B cell (primary cell): ENCODE measurements around the gene NOL4. TPM values are rescaled to one million over a fixed set of nuclear protein-coding genes. Genes with fewer than 3 reads are reported as not detected.
"Not testable (repeated sequence)": the region's sequence is repeated elsewhere in the genome, so short reads cannot be mapped to it uniquely, and the experiment has no call there.

ENCODE experiments used
- ATAC-seq: fragments of 200-7000 bp; cut with Tn5 transposase; one replicate; pipeline ENCODE4 v1.10.0; 2021; ENCODE audit warnings: low read depth, mild to moderate bottlenecking, moderate number of reproducible peaks, moderate library complexity
- CTCF ChIA-PET: fragments of 350-600 bp; sonication (Branson Sonifier 250); formaldehyde crosslinking; loops from one replicate; lab custom pipeline; 2021; ENCODE audit warnings: antibody characterized with exemption, inconsistent platforms; lab: Charles Lee
- POLR2A ChIA-PET: fragments of 350-600 bp; sonication (Branson Sonifier 250); formaldehyde crosslinking; loops from one replicate; lab custom pipeline; 2021; ENCODE audit warnings: antibody characterized with exemption; lab: Charles Lee
- DNase-seq: peaks from one replicate; pipeline ENCODE4 v3.0.0; 2013
- H2AFZ ChIP-seq: 2 replicates; pipeline ENCODE4 v1.6.1; 2012; ENCODE audit warnings: mild to moderate bottlenecking, low read depth, low read length; ENCODE audit not compliant: insufficient read depth, poor library complexity, severe bottlenecking
- H3K27ac ChIP-seq, 2 donors: 1 replicate in 1 of 2; 2 replicates in 1 of 2; pipeline ENCODE4 v1.5.1; 2012 to 2013; ENCODE audit warnings: low read length in 2 of 2, mild to moderate bottlenecking in 2 of 2, moderate library complexity in 1 of 2
- H3K27me3 ChIP-seq, 4 experiments: fragments of 200-600 bp in 1 of 4; sonication (generic) in 1 of 4; replicated peaks in 1 of 4; 1 replicate in 2 of 4; 2 replicates in 2 of 4; pipeline versions ENCODE4 v1.6.1 to v1.7.0; 2013 to 2016; ENCODE audit warnings: low read length in 3 of 4, mild to moderate bottlenecking in 2 of 4, mixed read lengths in 1 of 4, moderate library complexity in 1 of 4; ENCODE audit not compliant: insufficient read depth in 4 of 4, control insufficient read depth in 3 of 4; ENCODE audit errors: control extremely low read depth in 1 of 4
- H3K36me3 ChIP-seq, 2 experiments: replicated peaks in 1 of 2; 1 replicate in 1 of 2; 2 replicates in 1 of 2; pipeline versions ENCODE4 v1.6.1 to v1.7.1; 2013; ENCODE audit warnings: low read length in 1 of 2; ENCODE audit not compliant: insufficient read depth in 2 of 2, control insufficient read depth in 1 of 2; ENCODE audit errors: control extremely low read depth in 1 of 2, extremely low read depth in 1 of 2
- H3K4me1 ChIP-seq, 2 donors: fragments of 200-600 bp in 1 of 2; sonication (generic) in 1 of 2; 1 replicate in 1 of 2; 2 replicates in 1 of 2; pipeline versions ENCODE4 v1.5.1 to v1.6.1; 2013 to 2017; ENCODE audit warnings: low read length in 2 of 2; ENCODE audit not compliant: control insufficient read depth in 2 of 2, insufficient read depth in 2 of 2
- H3K4me2 ChIP-seq: replicated peaks from 2 replicates; pipeline ENCODE3; 2012; ENCODE audit warnings: mild to moderate bottlenecking, low read depth, low read length; ENCODE audit not compliant: poor library complexity, severe bottlenecking
- H3K4me3 ChIP-seq, 5 experiments: fragments of 200-600 bp in 1 of 5; sonication (generic) in 1 of 5; 1 replicate in 3 of 5; 2 replicates in 2 of 5; pipeline versions ENCODE4 v1.5.1 to v1.7.0; 2011 to 2016; ENCODE audit warnings: low read length in 4 of 5, mild to moderate bottlenecking in 4 of 5, low read depth in 2 of 5, control low read depth in 1 of 5, moderate library complexity in 1 of 5; ENCODE audit not compliant: insufficient read depth in 1 of 5; ENCODE audit errors: control extremely low read depth in 1 of 5, extremely low read depth in 1 of 5
- H3K79me2 ChIP-seq: fragments of 200-600 bp; sonication (generic); one replicate; pipeline ENCODE4 v1.6.0; 2016; ENCODE audit warnings: low read length; ENCODE audit not compliant: control insufficient read depth, insufficient read depth
- H3K9ac ChIP-seq: fragments of 200-600 bp; sonication (generic); 2 replicates; pipeline ENCODE4 v1.6.1; 2017; ENCODE audit warnings: mild to moderate bottlenecking, low read length, moderate library complexity
- H3K9me3 ChIP-seq, 3 donors: one replicate each; pipeline versions ENCODE4 v1.6.1 to v1.7.1; 2013; ENCODE audit warnings: low read length in 2 of 3; ENCODE audit not compliant: control insufficient read depth in 2 of 3, insufficient read depth in 1 of 3; ENCODE audit errors: control extremely low read depth in 1 of 3
- H4K20me1 ChIP-seq: 2 replicates; pipeline ENCODE4 v1.6.0; 2012; ENCODE audit warnings: mild to moderate bottlenecking, low read length; ENCODE audit not compliant: insufficient read depth, control insufficient read depth, poor library complexity, severe bottlenecking
- H3K27ac Mint-ChIP-seq: one replicate; pipeline ENCODE4 v1.8.0; 2021; ENCODE audit warnings: mixed read lengths
- H3K27me3 Mint-ChIP-seq: one replicate; pipeline ENCODE4 v1.8.0; 2021; ENCODE audit warnings: mixed read lengths
- H3K4me1 Mint-ChIP-seq: one replicate; pipeline ENCODE4 v1.8.0; 2021; ENCODE audit warnings: mixed read lengths
- H3K4me3 Mint-ChIP-seq: one replicate; pipeline ENCODE4 v1.8.0; 2021; ENCODE audit warnings: mixed read lengths
- H3K9me3 Mint-ChIP-seq: one replicate; pipeline ENCODE4 v1.8.0; 2022; ENCODE audit warnings: mixed read lengths; ENCODE audit not compliant: insufficient read depth
- EZH2 ChIP-seq: IDR thresholded peaks from 2 replicates; pipeline ENCODE4 v1.6.1; 2012; ENCODE audit warnings: borderline replicate concordance, low read depth, mild to moderate bottlenecking, moderate library complexity, low read length; ENCODE audit not compliant: insufficient read depth, poor library complexity, severe bottlenecking
- WGBS: methylation state at CpG from one replicate; pipeline ENCODE4 v1.1.5; 2013; ENCODE audit warnings: missing lambda C conversion rate; ENCODE audit not compliant: insufficient coverage; 5-methylcytosine and 5-hydroxymethylcytosine counted together
- intact Hi-C: fragments of 100-400 bp; cut with micrococcal nuclease; formaldehyde crosslinking; loops from one replicate; pipeline ENCODE4 v1.10.0; 2022
- polyA plus RNA-seq: library from polyadenylated mRNA; depleted of rRNA; stranded (reverse); fragments of >200 nt; gene quantifications from 2 replicates; pipeline ENCODE4 v1.2.3, GENCODE V29; 2012
- total RNA-seq, 2 donors: library from RNA; stranded (reverse); fragments of 120-200 nt in 1 of 2; gene quantifications; 1 replicate in 1 of 2; 2 replicates in 1 of 2; pipeline versions ENCODE4 v1.2.3 to v1.2.4, GENCODE V29; 2013 to 2022
- TF ChIP-seq, protein P1 (sequence below): fragments of 200-600 bp; IDR thresholded peaks from one replicate; pipeline ENCODE4 v1.8.0; 2022; ENCODE audit warnings: antibody characterized with exemption, mild to moderate bottlenecking

Gene NOL4
- total and polyA plus RNA-seq, 2 donors (not counting 1 experiment from before 2014, with no cell fraction given), result not detected

DNA sequence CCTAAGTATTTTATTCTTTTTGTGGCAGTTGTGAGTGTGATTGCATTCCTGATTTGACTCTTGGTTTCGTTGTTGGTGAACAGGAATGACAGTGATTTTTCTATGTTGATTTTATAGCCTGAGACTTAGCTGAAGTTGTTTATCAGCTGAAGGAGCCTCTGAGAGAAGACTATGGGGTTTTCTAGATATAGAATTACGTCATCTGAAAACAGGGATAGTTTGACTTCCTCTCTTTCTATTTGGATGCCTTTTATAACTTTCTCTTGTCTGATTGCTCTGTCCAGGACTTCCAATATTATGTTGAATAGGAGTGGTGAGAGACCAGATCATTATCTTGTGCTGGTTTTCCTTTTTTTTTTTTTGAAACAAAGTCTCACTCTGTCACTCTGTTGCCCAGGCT, 18.0 kb upstream of the NOL4 start:
- TF ChIP-seq, protein P1, sequence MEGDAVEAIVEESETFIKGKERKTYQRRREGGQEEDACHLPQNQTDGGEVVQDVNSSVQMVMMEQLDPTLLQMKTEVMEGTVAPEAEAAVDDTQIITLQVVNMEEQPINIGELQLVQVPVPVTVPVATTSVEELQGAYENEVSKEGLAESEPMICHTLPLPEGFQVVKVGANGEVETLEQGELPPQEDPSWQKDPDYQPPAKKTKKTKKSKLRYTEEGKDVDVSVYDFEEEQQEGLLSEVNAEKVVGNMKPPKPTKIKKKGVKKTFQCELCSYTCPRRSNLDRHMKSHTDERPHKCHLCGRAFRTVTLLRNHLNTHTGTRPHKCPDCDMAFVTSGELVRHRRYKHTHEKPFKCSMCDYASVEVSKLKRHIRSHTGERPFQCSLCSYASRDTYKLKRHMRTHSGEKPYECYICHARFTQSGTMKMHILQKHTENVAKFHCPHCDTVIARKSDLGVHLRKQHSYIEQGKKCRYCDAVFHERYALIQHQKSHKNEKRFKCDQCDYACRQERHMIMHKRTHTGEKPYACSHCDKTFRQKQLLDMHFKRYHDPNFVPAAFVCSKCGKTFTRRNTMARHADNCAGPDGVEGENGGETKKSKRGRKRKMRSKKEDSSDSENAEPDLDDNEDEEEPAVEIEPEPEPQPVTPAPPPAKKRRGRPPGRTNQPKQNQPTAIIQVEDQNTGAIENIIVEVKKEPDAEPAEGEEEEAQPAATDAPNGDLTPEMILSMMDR, result no peak
- TF ChIP-seq EZH2, result no peak
- Histone ChIP-seq H3K4me2 (no peak overlapping the region), H3K9me3 (peaks cover 0 to 2% (median 0%) of the 10 kb centered on the region in 3 donors), H3K4me1 (no peaks in the 10 kb centered on the region), H3K4me3 (no peak overlapping the region), H2AFZ (no peak overlapping the region), H3K27me3 (no peaks in the 10 kb centered on the region), H3K79me2 (no peaks in the 10 kb centered on the region), H4K20me1 (no peaks in the 10 kb centered on the region), H3K27ac (no peak overlapping the region), H3K36me3 (no peaks in the 10 kb centered on the region), H3K9ac (no peak overlapping the region)
- intact Hi-C loops, result no loop called here
- Mint-ChIP-seq H3K27ac (no peak overlapping the region), H3K4me1 (no peaks in the 10 kb centered on the region), H3K9me3 (peaks cover 5% of the 10 kb centered on the region), H3K27me3 (no peaks in the 10 kb centered on the region), H3K4me3 (no peak overlapping the region)
- POLR2A ChIA-PET, result no interaction called here
- DNase-seq, result no peak
- no peak for ATAC-seq
- CTCF ChIA-PET, result no interaction called here
- 71% methylated on average over 1 of the region's 2 CpGs for WGBS

DNA sequence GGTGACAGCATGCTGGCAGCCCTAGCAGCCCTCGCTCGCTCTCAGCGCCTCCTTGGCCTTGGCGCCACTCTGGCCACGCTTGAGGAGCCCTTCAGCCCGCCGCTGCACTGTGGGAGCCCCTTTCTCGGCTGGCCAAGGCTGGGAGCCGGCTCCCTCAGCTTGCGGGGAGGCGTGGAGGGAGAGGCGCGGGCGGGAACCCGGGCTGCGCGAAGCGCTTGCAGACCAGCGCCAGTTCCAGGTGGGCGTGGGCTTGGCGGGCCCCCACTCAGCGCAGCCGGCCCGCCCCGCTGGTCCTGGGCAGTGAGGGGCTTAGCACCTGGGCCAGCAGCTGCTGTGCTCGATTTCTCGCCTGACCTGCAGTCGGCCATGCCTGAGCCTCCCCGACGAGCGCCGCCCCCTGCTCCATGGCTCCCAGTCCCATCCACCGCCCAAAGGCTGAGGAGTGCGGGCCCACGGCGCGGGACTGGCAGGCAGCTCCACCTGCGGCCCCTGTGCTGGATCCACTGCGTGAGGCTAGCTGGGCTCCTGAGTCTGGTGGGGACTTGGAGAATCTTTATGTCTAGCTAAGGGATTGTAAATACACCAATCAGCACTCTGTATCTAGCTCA, 9.2 kb upstream of the NOL4 start:
- H3K9me3 Mint-ChIP-seq, H3K79me2 ChIP-seq, H3K4me3 ChIP-seq, H3K4me2 ChIP-seq, H2AFZ ChIP-seq, ATAC-seq, H3K4me3 Mint-ChIP-seq, H3K27me3 Mint-ChIP-seq, H3K27ac Mint-ChIP-seq, H3K27me3 ChIP-seq, H3K4me1 ChIP-seq, H4K20me1 ChIP-seq, H3K36me3 ChIP-seq, H3K4me1 Mint-ChIP-seq, H3K27ac ChIP-seq, intact Hi-C loops, CTCF ChIA-PET, H3K9ac ChIP-seq, DNase-seq, POLR2A ChIA-PET: not testable (repeated sequence)
- WGBS, result 94% methylated on average over 37 of the region's 39 CpGs
- H3K9me3 ChIP-seq, result peaks cover 0 to 11% (median 0%) of the 10 kb centered on the region in 3 donors
